DMS79 (cell line): ENCODE measurements around the gene FOXP1.

Source experiments
- DNase-seq: peaks from one replicate; lab custom pipeline; 2025; lab: John Stamatoyannopoulos, UW

Gene FOXP1

GRCh38 chr3:71102111-71102983 lies 481.2 kb downstream of the FOXP1 start:
- DNase-seq = no peak

GRCh38 chr3:71101626-71102025 lies 481.9 kb downstream of the FOXP1 start:
- no peak for DNase-seq

GRCh38 chr3:71101014-71101413 lies 482.5 kb downstream of the FOXP1 start:
- DNase-seq = no peak

- no peak for DNase-seq
Observed at GRCh38 chr3:71099997-71100719, 483.4 kb downstream of the FOXP1 start.

GRCh38 chr3:71097557-71097956 lies 486.0 kb downstream of the FOXP1 start:
- DNase-seq = no peak

GRCh38 chr3:71095511-71096291 lies 487.8 kb downstream of the FOXP1 start:
- DNase-seq = no peak

GRCh38 chr3:71094658-71095209 lies 488.8 kb downstream of the FOXP1 start:
- no peak for DNase-seq

GRCh38 chr3:71092665-71093064 lies 490.9 kb downstream of the FOXP1 start:
- DNase-seq = no peak

GRCh38 chr3:71090207-71090606 lies 493.3 kb downstream of the FOXP1 start:
- no peak for DNase-seq

GRCh38 chr3:71089271-71089847 lies 494.2 kb downstream of the FOXP1 start:
- no peak for DNase-seq

- DNase-seq = no peak
Observed at GRCh38 chr3:71088742-71089141, 494.8 kb downstream of the FOXP1 start.

GRCh38 chr3:71088019-71088708 lies 495.4 kb downstream of the FOXP1 start:
- DNase-seq = no peak

GRCh38 chr3:71087143-71088018 lies 496.1 kb downstream of the FOXP1 start:
- DNase-seq = no peak

- DNase-seq = no peak
Observed at GRCh38 chr3:71086777-71087142, 496.8 kb downstream of the FOXP1 start.

GRCh38 chr3:71083726-71084131 lies 499.8 kb downstream of the FOXP1 start:
- no peak for DNase-seq

- no peak for DNase-seq
Observed at GRCh38 chr3:71082833-71083232, 500.7 kb downstream of the FOXP1 start.

- DNase-seq = no peak
Observed at GRCh38 chr3:71080517-71081083, 502.9 kb downstream of the FOXP1 start.

- no peak for DNase-seq
Observed at GRCh38 chr3:71078723-71079525, 504.6 kb downstream of the FOXP1 start.

GRCh38 chr3:71078199-71078598 lies 505.3 kb downstream of the FOXP1 start:
- no peak for DNase-seq
